Ovary (tissue), 3 donors: ENCODE measurements around the gene IFIT1B.

Experiments used
- CTCF ChIP-seq, 3 donors: fragments of 450-650 bp in 2 of 3; fragments of 200-600 bp in 1 of 3; IDR thresholded peaks; one replicate each; pipeline versions ENCODE4 v1.5.1 to v1.8.0; 2016 to 2022; ENCODE audit warnings: antibody characterized with exemption in 3 of 3, mild to moderate bottlenecking in 1 of 3
- EP300 ChIP-seq: sonication (generic); formaldehyde crosslinking; IDR thresholded peaks from one replicate; pipeline ENCODE4 v1.6.1; 2017; ENCODE audit warnings: antibody characterized with exemption
- POLR2A ChIP-seq: fragments of 450-650 bp; IDR thresholded peaks from one replicate; pipeline ENCODE4 v1.6.1; 2017; ENCODE audit warnings: antibody characterized with exemption, mild to moderate bottlenecking, moderate library complexity
- donor health status: DM: no; HTN: no; CAD: no.

- no peak for TF ChIP-seq CTCF (IDR thresholded peaks at IDR 0.05)
- no peak for TF ChIP-seq POLR2A
- TF ChIP-seq EP300, result no peak
These were observed 13.3 kb upstream of the IFIT1B start for GRCh38 chr10:89364531-89364930.
